ENCODE measurements around the gene ANKZF1. TPM values are rescaled to one million over a fixed set of nuclear protein-coding genes. Genes with fewer than 3 reads are reported as not detected.

Gene ANKZF1
- total RNA-seq, 3 donors from 2014 or later (not counting 1 experiment from before 2014, with no cell fraction given): 100 to 148 (median 117) TPM

- Histone ChIP-seq H3K4me1 (ENCODE audit: control insufficient read depth, insufficient read depth, low read length) (no peaks in the 10 kb centered on the region), H3K36me3 (ENCODE audit: control insufficient read depth, insufficient read depth, low read length) (no peaks in the 10 kb centered on the region), H3K27ac (ENCODE audit: low read length) (no peak overlapping the region), H3K9me3 (ENCODE audit: control insufficient read depth, insufficient read depth, low read length) (no peaks in the 10 kb centered on the region), H3K27me3 (ENCODE audit: control insufficient read depth, insufficient read depth, low read length) (no peaks in the 10 kb centered on the region), H3K4me3 (ENCODE audit: low read length) (no peak overlapping the region)
- H3K4me1 Mint-ChIP-seq: no peaks in the 10 kb centered on the region
- H3K4me3 Mint-ChIP-seq: no peak overlapping the region
- 96% methylated on average over 2 of the region's 2 CpGs for WGBS (ENCODE audit: insufficient coverage)
- no peak for ATAC-seq
- no peaks in the 10 kb centered on the region for H3K36me3 Mint-ChIP-seq
- H3K9me3 Mint-ChIP-seq: no peaks in the 10 kb centered on the region
- no peak for DNase-seq
- H3K27me3 Mint-ChIP-seq (ENCODE audit: low read depth in 2 of 2): peaks cover 0 to 5% of the 10 kb centered on the region in 2 donors
- no peak overlapping the region for H3K27ac Mint-ChIP-seq
- intact Hi-C loops (cut with micrococcal nuclease): no loop called here
- TF ChIP-seq CTCF (IDR thresholded peaks at IDR 0.05): no peak
Observed at GRCh38 chr2:219271021-219271420, 41.4 kb downstream of the ANKZF1 start.

- H3K9me3 ChIP-seq (ENCODE audit: control insufficient read depth, insufficient read depth, low read length): no peaks in the 10 kb centered on the region
- WGBS (ENCODE audit: insufficient coverage): 89% methylated on average over 4 of the region's 4 CpGs
- H3K27me3 ChIP-seq (ENCODE audit: control insufficient read depth, insufficient read depth, low read length): no peaks in the 10 kb centered on the region
- no peaks in the 10 kb centered on the region for H3K9me3 Mint-ChIP-seq
- peaks cover 0 to 5% of the 10 kb centered on the region in 2 donors for H3K27me3 Mint-ChIP-seq (ENCODE audit: low read depth in 2 of 2)
- H3K27ac ChIP-seq (ENCODE audit: low read length): no peak overlapping the region
- H3K27ac Mint-ChIP-seq: no peak overlapping the region
- H3K4me3 ChIP-seq (ENCODE audit: low read length): no peak overlapping the region
- no peak for ATAC-seq
- intact Hi-C loops (cut with micrococcal nuclease): no loop called here
- no peaks in the 10 kb centered on the region for H3K36me3 ChIP-seq (ENCODE audit: control insufficient read depth, insufficient read depth, low read length)
- no peak for TF ChIP-seq CTCF (IDR thresholded peaks at IDR 0.05)
- H3K4me1 ChIP-seq (ENCODE audit: control insufficient read depth, insufficient read depth, low read length): peaks cover under 1% of the 10 kb centered on the region
- H3K36me3 Mint-ChIP-seq: no peaks in the 10 kb centered on the region
- DNase-seq: no peak
- no peak overlapping the region for H3K4me3 Mint-ChIP-seq
- peaks cover 2 to 3% of the 10 kb centered on the region in 2 donors for H3K4me1 Mint-ChIP-seq
Observed at GRCh38 chr2:219272356-219272755, 42.8 kb downstream of the ANKZF1 start.

GRCh38 chr2:219272995-219273394 is 43.4 kb downstream of the ANKZF1 start:
- no peak for ATAC-seq
- no peak for TF ChIP-seq CTCF (IDR thresholded peaks at IDR 0.05)
- Histone ChIP-seq H3K36me3 (ENCODE audit: control insufficient read depth, insufficient read depth, low read length) (no peaks in the 10 kb centered on the region), H3K27ac (ENCODE audit: low read length) (no peak overlapping the region), H3K4me1 (ENCODE audit: control insufficient read depth, insufficient read depth, low read length) (peaks cover 6% of the 10 kb centered on the region), H3K27me3 (ENCODE audit: control insufficient read depth, insufficient read depth, low read length) (no peaks in the 10 kb centered on the region), H3K4me3 (ENCODE audit: low read length) (no peak overlapping the region), H3K9me3 (ENCODE audit: control insufficient read depth, insufficient read depth, low read length) (no peaks in the 10 kb centered on the region)
- Mint-ChIP-seq H3K4me1 (peaks cover 9% of the 10 kb centered on the region in 2 donors), H3K36me3 (no peaks in the 10 kb centered on the region), H3K4me3 (no peak overlapping the region), H3K27me3 (ENCODE audit: low read depth in 2 of 2) (peaks cover 0 to 5% of the 10 kb centered on the region in 2 donors), H3K27ac (no peak overlapping the region), H3K9me3 (no peaks in the 10 kb centered on the region)
- no peak for DNase-seq
- intact Hi-C loops (cut with micrococcal nuclease): no loop called here
- 89% methylated on average over 2 of the region's 2 CpGs for WGBS (ENCODE audit: insufficient coverage)

- H3K4me1 ChIP-seq (ENCODE audit: control insufficient read depth, insufficient read depth, low read length): peaks cover 16% of the 10 kb centered on the region
- no peak for DNase-seq
- H3K9me3 Mint-ChIP-seq: no peaks in the 10 kb centered on the region
- H3K27ac Mint-ChIP-seq: no peak overlapping the region
- no peak overlapping the region for H3K4me3 ChIP-seq (ENCODE audit: low read length)
- no peaks in the 10 kb centered on the region for H3K9me3 ChIP-seq (ENCODE audit: control insufficient read depth, insufficient read depth, low read length)
- intact Hi-C loops (cut with micrococcal nuclease): no loop called here
- 89% methylated on average over 3 of the region's 3 CpGs for WGBS (ENCODE audit: insufficient coverage)
- H3K4me3 Mint-ChIP-seq: no peak overlapping the region
- no peaks in the 10 kb centered on the region for H3K27me3 ChIP-seq (ENCODE audit: control insufficient read depth, insufficient read depth, low read length)
- ATAC-seq: no peak
- H3K27me3 Mint-ChIP-seq (ENCODE audit: low read depth in 2 of 2): peaks cover 0 to 5% of the 10 kb centered on the region in 2 donors
- no peak overlapping the region for H3K27ac ChIP-seq (ENCODE audit: low read length)
- no peak for TF ChIP-seq CTCF (IDR thresholded peaks at IDR 0.05)
- H3K4me1 Mint-ChIP-seq: peaks cover 18% of the 10 kb centered on the region in 2 donors
- no peaks in the 10 kb centered on the region for H3K36me3 Mint-ChIP-seq
- H3K36me3 ChIP-seq (ENCODE audit: control insufficient read depth, insufficient read depth, low read length): no peaks in the 10 kb centered on the region
Observed at GRCh38 chr2:219273937-219274336, 44.3 kb downstream of the ANKZF1 start.
